Ureter (tissue), 1 donor: ENCODE measurements around the gene CLEC14A. TPM values are rescaled to one million over a fixed set of nuclear protein-coding genes. Genes with fewer than 3 reads are reported as not detected.

Experiments used
- DNase-seq: peaks from one replicate; pipeline ENCODE4 v3.0.0-alpha.2; 2020; ENCODE audit warnings: low spot score
- total RNA-seq: library from RNA; stranded (reverse); gene quantifications from one replicate; pipeline ENCODE4 v1.2.4, GENCODE V29; 2023
- donor health status: DM: yes; HTN: yes; CAD: no.

CLEC14A gene
- total RNA-seq, 1 donor from 2014 or later: 18.6 TPM

GRCh38 chr14:38205949-38206665, 49.8 kb downstream of the CLEC14A start:
- no peak for DNase-seq

DNA sequence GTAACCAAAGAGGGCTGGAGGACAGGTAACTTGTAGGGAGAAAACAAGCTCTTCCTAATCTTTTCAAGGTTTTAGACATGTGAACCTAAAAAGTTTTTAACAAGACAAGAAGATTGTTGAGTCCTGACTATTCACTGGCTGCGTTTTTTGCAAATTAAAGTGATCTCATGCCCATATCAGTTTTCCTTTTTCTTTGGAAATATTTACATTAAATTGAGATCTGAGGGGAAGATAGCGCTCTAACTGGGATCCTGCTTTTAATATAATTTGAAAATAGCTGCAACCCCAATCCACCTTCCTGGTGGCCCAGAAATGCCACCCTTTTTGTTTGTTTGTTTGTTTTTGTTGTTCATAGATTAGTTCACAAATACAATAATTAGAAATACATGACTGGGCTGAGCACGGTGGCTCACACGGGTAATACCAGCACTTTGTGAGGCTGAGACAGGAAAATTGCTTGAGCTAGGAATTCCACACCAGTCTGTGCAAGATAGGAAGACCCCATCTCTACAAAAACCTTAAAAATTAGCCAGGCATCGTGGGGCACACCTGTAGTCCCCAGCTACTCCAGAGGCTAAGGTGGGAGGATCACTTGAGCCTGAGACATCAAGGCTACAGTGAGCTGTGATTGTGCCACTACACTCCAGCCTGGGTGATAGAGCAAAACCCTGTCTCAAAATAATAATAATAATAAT, 50.6 kb downstream of the CLEC14A start:
- no peak for DNase-seq

GRCh38 chr14:38204719-38205115, 51.2 kb downstream of the CLEC14A start:
- DNase-seq: no peak

Other genes with a start within 250 kb of the CLEC14A start
- gene SSTR1, start 48.2 kb downstream of the CLEC14A start, total RNA-seq: 2.9 TPM